ENCODE results near the gene PLEKHA6.

The PLEKHA6 gene

GRCh38 chr1:204254031-204254661 lies 105.6 kb downstream of the PLEKHA6 start:
- H3K27me3 ChIP-seq (ENCODE audit: control insufficient read depth, insufficient read depth, low read length), result peaks cover 20% of the 10 kb centered on the region
- H3K4me2 ChIP-seq (ENCODE audit: low read length), result no peak overlapping the region
- H3K4me3 ChIP-seq (ENCODE audit: low read length), result no peak overlapping the region
- no peak overlapping the region for H3K9ac ChIP-seq (ENCODE audit: low read depth, low read length)
- peaks cover 20% of the 10 kb centered on the region for H3K4me1 ChIP-seq (ENCODE audit: control insufficient read depth, insufficient read depth, low read length)
- H3K9me3 ChIP-seq (replicated peaks; ENCODE audit: low read length), result no peaks in the 10 kb centered on the region
- H3K36me3 ChIP-seq (ENCODE audit: insufficient read depth, low read length), result peaks cover 11% of the 10 kb centered on the region

- Histone ChIP-seq H3K4me3 (ENCODE audit: low read length) (no peak overlapping the region), H3K36me3 (ENCODE audit: insufficient read depth, low read length) (peaks cover 16% of the 10 kb centered on the region), H3K9me3 (replicated peaks; ENCODE audit: low read length) (no peaks in the 10 kb centered on the region), H3K4me2 (ENCODE audit: low read length) (no peak overlapping the region), H3K27me3 (ENCODE audit: control insufficient read depth, insufficient read depth, low read length) (peaks cover 25% of the 10 kb centered on the region), H3K9ac (ENCODE audit: low read depth, low read length) (no peak overlapping the region), H3K4me1 (ENCODE audit: control insufficient read depth, insufficient read depth, low read length) (peaks cover 20% of the 10 kb centered on the region)
Measured at GRCh38 chr1:204251926-204252689, 107.6 kb downstream of the PLEKHA6 start.

- H3K4me2 ChIP-seq (ENCODE audit: low read length), result no peak overlapping the region
- H3K4me3 ChIP-seq (ENCODE audit: low read length), result no peak overlapping the region
- peaks cover 18% of the 10 kb centered on the region for H3K36me3 ChIP-seq (ENCODE audit: insufficient read depth, low read length)
- peaks cover 16% of the 10 kb centered on the region for H3K4me1 ChIP-seq (ENCODE audit: control insufficient read depth, insufficient read depth, low read length)
- H3K9ac ChIP-seq (ENCODE audit: low read depth, low read length), result no peak overlapping the region
- no peaks in the 10 kb centered on the region for H3K9me3 ChIP-seq (replicated peaks; ENCODE audit: low read length)
- H3K27me3 ChIP-seq (ENCODE audit: control insufficient read depth, insufficient read depth, low read length), result peaks cover 25% of the 10 kb centered on the region
Measured at GRCh38 chr1:204251286-204251685, 108.4 kb downstream of the PLEKHA6 start.

DNA sequence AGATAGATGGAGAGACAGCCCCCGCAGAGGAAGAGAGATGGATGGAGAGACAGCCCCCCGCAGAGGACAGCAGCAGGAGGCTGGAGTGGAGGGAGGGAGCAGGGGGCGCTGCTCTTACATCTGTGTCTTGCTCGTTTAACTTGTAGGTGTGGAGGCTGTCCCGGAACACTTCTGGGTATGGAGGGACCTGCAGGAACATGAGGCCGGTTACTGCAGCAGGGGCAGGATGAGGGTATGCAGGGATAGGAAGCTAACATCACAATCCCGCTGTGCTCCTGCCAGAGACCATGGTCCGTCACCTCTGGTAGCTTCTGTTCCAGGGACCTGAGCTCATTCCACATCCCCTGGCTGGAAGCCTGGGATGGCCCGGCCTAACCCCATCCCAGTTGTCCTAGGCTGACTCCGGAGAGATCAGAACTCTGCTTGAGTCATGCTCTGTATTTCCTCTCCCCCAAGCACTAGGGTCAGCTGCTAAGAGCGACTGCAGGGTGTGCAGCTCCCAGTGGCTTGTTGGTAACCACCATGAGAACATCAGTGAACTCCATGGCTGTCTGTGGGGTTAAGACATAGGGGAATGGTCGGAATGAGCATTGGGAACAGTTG lies 109.2 kb downstream of the PLEKHA6 start:
- H3K9ac ChIP-seq (ENCODE audit: low read depth, low read length), result no peak overlapping the region
- peaks cover 9% of the 10 kb centered on the region for H3K4me1 ChIP-seq (ENCODE audit: control insufficient read depth, insufficient read depth, low read length)
- H3K36me3 ChIP-seq (ENCODE audit: insufficient read depth, low read length), result peaks cover 20% of the 10 kb centered on the region
- H3K4me2 ChIP-seq (ENCODE audit: low read length), result no peak overlapping the region
- peaks cover 25% of the 10 kb centered on the region for H3K27me3 ChIP-seq (ENCODE audit: control insufficient read depth, insufficient read depth, low read length)
- H3K4me3 ChIP-seq (ENCODE audit: low read length), result no peak overlapping the region
- no peaks in the 10 kb centered on the region for H3K9me3 ChIP-seq (replicated peaks; ENCODE audit: low read length)

DNA sequence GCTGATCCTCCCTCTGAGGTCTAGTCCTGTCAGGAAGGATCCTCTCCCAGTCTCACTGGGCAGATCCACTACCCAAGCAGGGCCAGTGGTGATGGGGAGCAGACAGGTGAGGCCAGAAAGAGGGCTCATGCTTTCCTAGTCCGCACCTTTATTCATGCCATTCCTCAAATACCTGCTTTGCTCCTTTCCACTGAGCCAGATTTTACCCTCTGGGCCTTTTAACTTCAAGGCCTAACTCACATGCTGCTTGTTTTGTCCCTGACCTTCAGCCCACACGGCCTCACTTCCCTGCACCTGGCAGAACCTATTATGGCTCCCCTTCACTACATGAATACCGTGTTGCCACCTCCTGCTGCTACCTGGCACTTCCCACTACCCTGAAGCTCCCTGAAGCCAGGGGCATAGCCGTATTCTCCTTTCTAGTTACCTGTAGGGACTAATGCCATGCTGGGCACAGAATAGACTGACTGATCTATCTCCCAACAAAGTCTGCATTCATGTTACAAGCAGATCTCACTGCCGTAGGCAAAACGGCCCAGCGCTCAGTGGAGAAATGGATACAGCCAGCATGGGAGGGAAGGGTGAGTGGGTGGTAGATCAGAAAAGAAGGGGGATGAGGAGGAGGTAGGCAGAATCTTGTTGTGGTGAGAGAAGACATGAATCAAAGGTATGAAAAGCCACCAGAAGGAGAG lies 109.8 kb downstream of the PLEKHA6 start:
- H3K4me3 ChIP-seq (ENCODE audit: low read length), result no peak overlapping the region
- peaks cover 23% of the 10 kb centered on the region for H3K27me3 ChIP-seq (ENCODE audit: control insufficient read depth, insufficient read depth, low read length)
- no peaks in the 10 kb centered on the region for H3K9me3 ChIP-seq (replicated peaks; ENCODE audit: low read length)
- no peak overlapping the region for H3K9ac ChIP-seq (ENCODE audit: low read depth, low read length)
- H3K4me1 ChIP-seq (ENCODE audit: control insufficient read depth, insufficient read depth, low read length), result peaks cover 7% of the 10 kb centered on the region
- H3K4me2 ChIP-seq (ENCODE audit: low read length), result no peak overlapping the region
- peaks cover 26% of the 10 kb centered on the region for H3K36me3 ChIP-seq (ENCODE audit: insufficient read depth, low read length)

- Histone ChIP-seq H3K9ac (ENCODE audit: low read depth, low read length) (no peak overlapping the region), H3K4me2 (ENCODE audit: low read length) (no peak overlapping the region), H3K36me3 (ENCODE audit: insufficient read depth, low read length) (peaks cover 32% of the 10 kb centered on the region), H3K9me3 (replicated peaks; ENCODE audit: low read length) (no peaks in the 10 kb centered on the region), H3K4me1 (ENCODE audit: control insufficient read depth, insufficient read depth, low read length) (peaks cover 7% of the 10 kb centered on the region), H3K4me3 (ENCODE audit: low read length) (no peak overlapping the region), H3K27me3 (ENCODE audit: control insufficient read depth, insufficient read depth, low read length) (peaks cover 20% of the 10 kb centered on the region)
Measured at GRCh38 chr1:204248954-204249353, 110.8 kb downstream of the PLEKHA6 start.

DNA sequence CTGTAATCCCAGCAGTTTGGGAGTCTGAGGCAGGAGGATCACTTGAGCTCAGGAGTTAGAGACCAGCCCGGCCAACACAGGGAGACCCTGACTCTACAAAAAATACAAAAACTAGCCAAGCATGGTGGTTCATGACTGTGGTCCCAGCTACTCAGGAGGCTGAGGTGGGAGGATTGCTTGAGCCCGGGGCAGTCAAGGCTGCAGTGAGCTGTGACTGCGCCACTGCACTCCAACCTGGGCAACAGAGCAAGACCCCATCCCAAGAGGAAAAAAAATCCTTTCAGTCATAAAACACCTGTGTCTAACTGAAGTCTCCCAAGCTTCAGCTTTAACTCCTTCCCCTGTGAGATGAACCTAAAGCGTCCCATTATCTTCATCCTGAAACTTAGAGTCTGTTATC lies 112.9 kb downstream of the PLEKHA6 start:
- Histone ChIP-seq H3K4me1 (ENCODE audit: control insufficient read depth, insufficient read depth, low read length) (peaks cover 7% of the 10 kb centered on the region), H3K9ac (ENCODE audit: low read depth, low read length) (no peak overlapping the region), H3K4me2 (ENCODE audit: low read length) (no peak overlapping the region), H3K4me3 (ENCODE audit: low read length) (no peak overlapping the region), H3K9me3 (replicated peaks; ENCODE audit: low read length) (no peaks in the 10 kb centered on the region), H3K27me3 (ENCODE audit: control insufficient read depth, insufficient read depth, low read length) (peaks cover 20% of the 10 kb centered on the region), H3K36me3 (ENCODE audit: insufficient read depth, low read length) (peaks cover 40% of the 10 kb centered on the region)

DNA sequence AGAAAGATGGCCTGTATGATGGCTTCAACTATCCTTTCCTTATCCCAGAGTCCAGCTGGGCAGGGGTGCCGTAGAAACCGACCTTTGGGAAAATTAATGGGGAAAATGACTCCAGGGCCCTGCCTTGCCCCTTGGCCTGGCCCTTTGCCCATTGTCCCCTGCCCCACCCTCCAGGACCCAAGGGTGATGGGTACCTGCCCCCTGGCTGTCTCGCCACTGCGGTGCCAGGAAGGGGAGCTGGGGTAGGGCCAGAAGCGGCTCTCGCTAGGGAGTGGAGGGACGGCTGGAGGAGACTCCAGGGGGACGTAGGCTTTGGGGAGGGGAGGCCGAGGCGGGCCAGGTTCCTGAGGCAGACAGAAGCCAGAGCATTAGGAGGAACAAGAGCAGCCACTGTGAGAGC lies 116.8 kb downstream of the PLEKHA6 start:
- H3K36me3 ChIP-seq (ENCODE audit: insufficient read depth, low read length), result peaks cover 28% of the 10 kb centered on the region
- no peak overlapping the region for H3K9ac ChIP-seq (ENCODE audit: low read depth, low read length)
- H3K27me3 ChIP-seq (ENCODE audit: control insufficient read depth, insufficient read depth, low read length), result no peaks in the 10 kb centered on the region

DNA sequence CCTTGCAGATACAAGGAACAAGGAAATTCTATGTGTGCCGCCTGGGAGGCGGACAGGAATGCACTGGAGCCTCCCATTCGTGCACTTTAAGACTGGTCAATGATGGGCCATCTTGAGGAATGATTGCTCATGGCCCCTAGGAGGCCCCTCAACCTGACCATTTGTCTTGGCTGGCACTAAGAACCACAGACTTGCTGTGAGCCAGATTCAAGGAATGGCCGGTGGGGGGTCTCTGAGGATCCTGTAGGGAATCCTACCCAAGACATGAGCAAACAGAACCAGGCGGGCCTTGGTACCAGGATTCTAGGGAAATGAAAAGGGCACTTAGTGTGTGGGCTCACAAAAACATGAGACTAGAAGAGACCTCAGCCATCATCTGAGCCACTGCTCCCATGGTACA lies 117.8 kb downstream of the PLEKHA6 start:
- Histone ChIP-seq H3K4me2 (ENCODE audit: low read length) (no peak overlapping the region), H3K4me3 (ENCODE audit: low read length) (no peak overlapping the region), H3K27me3 (ENCODE audit: control insufficient read depth, insufficient read depth, low read length) (no peaks in the 10 kb centered on the region), H3K36me3 (ENCODE audit: insufficient read depth, low read length) (peaks cover 28% of the 10 kb centered on the region), H3K4me1 (ENCODE audit: control insufficient read depth, insufficient read depth, low read length) (no peaks in the 10 kb centered on the region), H3K9me3 (replicated peaks; ENCODE audit: low read length) (no peaks in the 10 kb centered on the region), H3K9ac (ENCODE audit: low read depth, low read length) (no peak overlapping the region)

More for the DNA sequence above, 116.8 kb downstream of the PLEKHA6 start:
- Histone ChIP-seq H3K4me3 (ENCODE audit: low read length) (no peak overlapping the region), H3K4me1 (ENCODE audit: control insufficient read depth, insufficient read depth, low read length) (no peaks in the 10 kb centered on the region), H3K4me2 (ENCODE audit: low read length) (no peak overlapping the region), H3K9me3 (replicated peaks; ENCODE audit: low read length) (no peaks in the 10 kb centered on the region)

DNA sequence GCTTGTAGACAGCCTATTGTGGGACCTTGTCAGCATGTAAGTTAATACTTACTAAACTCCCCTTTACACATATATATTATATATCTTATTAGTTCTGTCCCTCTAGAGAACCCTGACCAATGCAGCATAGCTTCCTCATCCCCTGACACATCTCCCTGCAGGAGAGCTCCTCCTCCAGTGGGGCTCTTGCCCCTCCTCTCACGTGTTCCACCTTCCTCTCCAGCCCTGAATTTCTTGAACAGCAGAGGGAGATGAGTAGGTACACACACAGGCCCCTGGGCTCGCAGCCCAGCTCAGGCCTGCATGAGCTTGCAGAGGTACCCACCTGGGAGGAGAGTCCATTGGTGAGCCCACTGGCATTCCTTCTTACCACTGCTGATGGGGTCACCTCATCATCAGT lies 118.7 kb downstream of the PLEKHA6 start:
- Histone ChIP-seq H3K27me3 (ENCODE audit: control insufficient read depth, insufficient read depth, low read length) (no peaks in the 10 kb centered on the region), H3K9me3 (replicated peaks; ENCODE audit: low read length) (no peaks in the 10 kb centered on the region), H3K36me3 (ENCODE audit: insufficient read depth, low read length) (peaks cover 24% of the 10 kb centered on the region), H3K4me3 (ENCODE audit: low read length) (no peak overlapping the region), H3K9ac (ENCODE audit: low read depth, low read length) (no peak overlapping the region), H3K4me1 (ENCODE audit: control insufficient read depth, insufficient read depth, low read length) (no peaks in the 10 kb centered on the region), H3K4me2 (ENCODE audit: low read length) (no peak overlapping the region)

DNA sequence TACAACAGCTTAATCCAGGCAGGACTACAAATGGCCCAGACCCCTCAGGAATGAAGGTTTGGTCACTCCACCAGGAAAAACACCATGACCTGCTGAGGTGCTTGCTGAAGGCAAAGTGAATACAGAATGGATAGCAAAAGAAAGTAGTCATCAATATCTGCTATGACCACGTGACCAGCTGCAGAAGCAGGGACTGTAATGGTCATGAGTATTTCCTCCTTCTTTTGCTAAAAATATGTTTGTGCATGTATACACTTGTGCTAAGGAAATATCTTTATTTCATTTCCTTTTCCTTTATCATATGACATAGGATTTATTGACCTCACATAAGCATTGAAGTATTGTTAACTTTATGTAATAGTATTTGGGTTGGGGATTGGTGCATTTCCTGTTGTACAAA lies 119.5 kb downstream of the PLEKHA6 start:
- Histone ChIP-seq H3K9ac (ENCODE audit: low read depth, low read length) (no peak overlapping the region), H3K4me3 (ENCODE audit: low read length) (no peak overlapping the region), H3K4me1 (ENCODE audit: control insufficient read depth, insufficient read depth, low read length) (no peaks in the 10 kb centered on the region), H3K9me3 (replicated peaks; ENCODE audit: low read length) (no peaks in the 10 kb centered on the region), H3K36me3 (ENCODE audit: insufficient read depth, low read length) (peaks cover 20% of the 10 kb centered on the region), H3K4me2 (ENCODE audit: low read length) (no peak overlapping the region), H3K27me3 (ENCODE audit: control insufficient read depth, insufficient read depth, low read length) (no peaks in the 10 kb centered on the region)
